GM12801 (cell line): ENCODE data around the gene CMIP.

ENCODE experiments used
- TF ChIP-seq, protein P1 (sequence below): IDR thresholded peaks from one replicate; pipeline ENCODE4 v1.5.1; 2011; ENCODE audit warnings: control low read depth; ENCODE audit not compliant: insufficient read length; ENCODE audit errors: extremely low read depth

Gene CMIP

DNA sequence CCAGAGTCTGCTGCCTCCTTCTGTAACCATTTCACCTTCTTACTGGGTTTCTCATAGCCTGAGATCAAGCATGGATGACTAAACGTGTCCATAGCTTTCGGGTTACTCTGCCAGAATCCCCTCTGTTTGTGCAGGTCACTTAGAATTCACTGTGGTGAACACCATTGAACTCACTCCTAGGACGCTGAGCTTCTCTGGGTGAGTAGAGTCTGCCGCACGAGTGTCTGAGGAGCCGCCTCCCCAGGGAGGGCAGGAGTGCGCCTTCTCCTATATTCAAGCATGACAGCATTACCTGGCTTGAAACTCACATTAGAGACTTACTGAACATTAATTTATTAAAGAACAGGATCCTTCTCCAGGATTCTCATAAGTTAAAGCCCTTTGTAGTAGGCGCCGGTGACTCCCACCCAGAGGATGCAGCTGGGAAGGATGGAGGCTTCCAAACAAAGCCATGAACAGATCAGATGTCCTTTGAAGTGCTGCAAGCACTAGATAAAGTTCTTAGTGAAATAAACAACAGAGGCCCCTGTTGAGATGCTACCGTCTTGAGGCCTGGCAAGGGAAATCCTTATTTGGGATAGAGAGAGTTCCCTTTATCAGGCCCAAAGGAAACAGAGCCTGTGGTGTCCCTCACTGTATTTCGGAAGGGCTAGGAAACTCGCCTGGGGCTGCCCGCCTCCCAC lies 189.9 kb downstream of the CMIP start:
- TF ChIP-seq, protein P1, sequence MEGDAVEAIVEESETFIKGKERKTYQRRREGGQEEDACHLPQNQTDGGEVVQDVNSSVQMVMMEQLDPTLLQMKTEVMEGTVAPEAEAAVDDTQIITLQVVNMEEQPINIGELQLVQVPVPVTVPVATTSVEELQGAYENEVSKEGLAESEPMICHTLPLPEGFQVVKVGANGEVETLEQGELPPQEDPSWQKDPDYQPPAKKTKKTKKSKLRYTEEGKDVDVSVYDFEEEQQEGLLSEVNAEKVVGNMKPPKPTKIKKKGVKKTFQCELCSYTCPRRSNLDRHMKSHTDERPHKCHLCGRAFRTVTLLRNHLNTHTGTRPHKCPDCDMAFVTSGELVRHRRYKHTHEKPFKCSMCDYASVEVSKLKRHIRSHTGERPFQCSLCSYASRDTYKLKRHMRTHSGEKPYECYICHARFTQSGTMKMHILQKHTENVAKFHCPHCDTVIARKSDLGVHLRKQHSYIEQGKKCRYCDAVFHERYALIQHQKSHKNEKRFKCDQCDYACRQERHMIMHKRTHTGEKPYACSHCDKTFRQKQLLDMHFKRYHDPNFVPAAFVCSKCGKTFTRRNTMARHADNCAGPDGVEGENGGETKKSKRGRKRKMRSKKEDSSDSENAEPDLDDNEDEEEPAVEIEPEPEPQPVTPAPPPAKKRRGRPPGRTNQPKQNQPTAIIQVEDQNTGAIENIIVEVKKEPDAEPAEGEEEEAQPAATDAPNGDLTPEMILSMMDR: no peak

DNA sequence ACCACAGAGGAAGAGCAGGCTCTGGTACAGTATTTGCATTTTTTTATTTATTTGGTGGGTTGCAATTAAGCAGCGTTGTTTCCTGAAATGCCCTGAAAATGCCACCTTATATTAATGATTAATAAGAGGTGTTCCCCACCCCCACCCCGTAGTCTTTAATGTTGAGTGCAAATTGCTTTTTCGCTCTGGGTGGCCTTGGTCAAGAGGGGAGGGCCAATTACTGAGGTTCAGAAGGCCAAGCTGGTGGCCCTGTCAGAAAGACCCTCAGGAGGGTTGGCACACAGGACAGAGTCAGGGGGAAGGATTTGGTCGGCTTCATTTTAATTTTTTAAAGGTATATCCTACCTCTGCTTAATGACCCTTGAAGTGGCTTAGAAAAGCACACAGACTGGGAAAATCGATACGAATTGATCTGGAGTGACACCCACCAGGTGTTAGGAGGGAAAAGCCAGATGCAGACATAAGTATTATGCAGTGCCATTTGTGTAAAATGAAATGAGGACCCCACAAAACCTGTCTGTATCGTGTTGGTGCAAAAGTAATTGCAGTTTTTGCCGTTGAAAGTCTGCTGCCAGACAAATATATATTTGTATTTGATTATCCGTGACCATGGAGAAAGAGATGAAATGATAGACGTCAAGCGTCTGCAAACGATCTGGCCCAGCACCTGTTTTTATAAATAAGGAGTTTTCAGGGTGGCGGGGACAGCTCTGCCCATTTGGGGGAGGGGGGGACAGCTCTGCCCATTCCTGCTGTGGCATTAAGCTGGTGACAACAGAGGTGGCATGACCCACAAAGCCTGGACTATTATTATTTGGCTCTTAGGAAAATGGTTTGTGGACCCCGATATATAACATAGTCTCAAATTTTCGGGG lies 190.7 kb downstream of the CMIP start:
- TF ChIP-seq, protein P1: no peak

GRCh38 chr16:81636298-81636993 lies 191.8 kb downstream of the CMIP start:
- TF ChIP-seq, protein P1: no peak

- TF ChIP-seq, protein P1: no peak
Measured at GRCh38 chr16:81637336-81638235, 193.0 kb downstream of the CMIP start.

GRCh38 chr16:81638286-81638945 lies 193.8 kb downstream of the CMIP start:
- TF ChIP-seq, protein P1: no peak

- TF ChIP-seq, protein P1: no peak
Measured at GRCh38 chr16:81639348-81639747, 194.7 kb downstream of the CMIP start.
